HG02884 (cell line): Measurements from ENCODE around the gene MED15.
"Not testable (repeated sequence)": the region's sequence is repeated elsewhere in the genome, so short reads cannot be mapped to it uniquely, and the experiment has no call there.

Experiments used
- ATAC-seq: cut with Tn5 transposase; IDR thresholded peaks from one replicate; pipeline ENCODE4 v1.9.1; 2021; ENCODE audit warnings: mild to moderate bottlenecking, moderate library complexity; ENCODE audit not compliant: unreplicated experiment

MED15 gene

DNA sequence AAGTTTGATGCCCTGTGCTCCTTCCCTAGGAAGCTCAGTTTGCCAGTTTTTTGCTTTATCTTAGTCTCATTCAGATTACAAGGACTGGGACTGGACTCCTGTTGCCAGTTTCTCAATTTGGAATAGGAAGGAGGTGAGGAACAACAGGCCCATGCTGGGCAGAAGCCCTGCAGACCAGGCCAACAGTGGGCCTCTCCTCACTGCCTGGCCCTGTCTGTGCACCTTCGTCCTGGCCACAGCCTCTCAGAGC lies 23.7 kb downstream of the MED15 start:
- ATAC-seq = no peak

DNA sequence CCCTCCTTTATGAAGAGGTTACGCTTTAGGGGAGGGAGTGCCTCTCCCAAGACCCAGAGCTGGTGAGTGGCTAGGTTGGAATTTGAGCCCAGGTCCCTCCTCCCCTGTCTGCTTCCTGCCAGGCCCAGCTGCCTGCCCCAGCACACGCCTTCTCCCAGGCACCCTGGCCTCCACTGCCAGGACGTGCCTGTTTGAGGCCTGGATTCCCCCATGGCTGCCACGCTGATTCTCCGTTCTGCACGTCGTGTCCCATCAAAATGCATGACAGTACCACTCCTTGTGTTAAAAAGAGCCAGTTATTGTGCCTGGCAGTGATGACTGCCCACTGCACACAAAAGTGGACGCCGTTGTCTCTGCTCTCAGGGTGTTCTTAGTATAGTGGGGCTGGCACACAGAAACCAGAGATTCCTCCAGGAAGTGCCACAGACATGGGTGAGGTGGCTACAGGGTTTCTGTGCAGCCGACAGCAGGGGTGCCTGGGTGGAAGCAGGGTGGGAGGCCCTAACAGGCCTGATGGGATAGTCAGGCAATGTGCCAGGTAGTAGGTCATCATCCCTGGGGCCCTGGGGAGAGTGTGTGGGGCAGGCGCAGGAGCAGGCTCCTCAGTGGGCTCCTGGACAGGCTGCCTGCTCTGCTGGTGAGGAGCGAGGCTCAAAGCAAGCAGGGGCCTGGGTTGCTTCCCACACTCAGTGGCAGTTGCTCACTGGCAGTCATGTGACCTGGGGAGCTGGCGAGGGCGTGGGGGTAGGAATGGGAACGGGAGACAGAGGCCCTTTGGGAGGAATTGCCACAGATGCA lies 24.2 kb downstream of the MED15 start:
- no peak for ATAC-seq

DNA sequence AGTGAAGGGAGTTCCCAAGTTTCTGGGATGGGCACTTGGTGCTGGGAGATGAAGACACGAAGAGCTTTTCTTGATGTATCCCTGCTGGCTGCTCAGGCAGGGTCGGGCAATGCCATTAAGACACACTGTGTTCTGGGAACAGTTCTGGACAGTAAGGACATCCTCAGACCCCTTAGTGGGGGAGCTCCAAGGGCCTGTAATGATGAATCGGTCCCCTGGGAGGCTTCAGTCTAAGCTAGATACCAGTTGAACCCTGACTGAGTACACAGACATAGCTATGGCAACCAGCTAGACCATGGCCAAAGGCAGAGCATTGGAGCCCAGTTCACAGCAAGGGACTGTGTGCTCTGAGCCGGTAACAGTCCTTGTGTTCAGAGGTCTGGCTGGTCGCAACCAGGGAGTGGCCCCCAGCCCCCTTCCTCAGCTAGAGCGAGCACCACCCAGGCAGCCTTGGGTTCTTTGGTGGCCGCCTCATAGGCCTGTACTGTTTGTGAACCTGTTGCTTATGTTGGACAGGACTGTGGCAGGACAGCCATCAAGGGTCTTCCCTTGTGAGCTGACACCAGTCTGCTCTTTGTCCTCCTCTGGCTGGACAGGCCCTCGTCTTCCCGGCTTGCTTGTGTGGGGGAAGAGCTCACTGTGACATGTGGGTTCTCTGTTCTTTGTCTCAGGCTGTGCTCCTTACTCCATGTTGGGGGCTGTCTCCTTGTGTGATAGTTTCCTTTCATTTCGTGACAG lies 25.0 kb downstream of the MED15 start:
- no peak for ATAC-seq

DNA sequence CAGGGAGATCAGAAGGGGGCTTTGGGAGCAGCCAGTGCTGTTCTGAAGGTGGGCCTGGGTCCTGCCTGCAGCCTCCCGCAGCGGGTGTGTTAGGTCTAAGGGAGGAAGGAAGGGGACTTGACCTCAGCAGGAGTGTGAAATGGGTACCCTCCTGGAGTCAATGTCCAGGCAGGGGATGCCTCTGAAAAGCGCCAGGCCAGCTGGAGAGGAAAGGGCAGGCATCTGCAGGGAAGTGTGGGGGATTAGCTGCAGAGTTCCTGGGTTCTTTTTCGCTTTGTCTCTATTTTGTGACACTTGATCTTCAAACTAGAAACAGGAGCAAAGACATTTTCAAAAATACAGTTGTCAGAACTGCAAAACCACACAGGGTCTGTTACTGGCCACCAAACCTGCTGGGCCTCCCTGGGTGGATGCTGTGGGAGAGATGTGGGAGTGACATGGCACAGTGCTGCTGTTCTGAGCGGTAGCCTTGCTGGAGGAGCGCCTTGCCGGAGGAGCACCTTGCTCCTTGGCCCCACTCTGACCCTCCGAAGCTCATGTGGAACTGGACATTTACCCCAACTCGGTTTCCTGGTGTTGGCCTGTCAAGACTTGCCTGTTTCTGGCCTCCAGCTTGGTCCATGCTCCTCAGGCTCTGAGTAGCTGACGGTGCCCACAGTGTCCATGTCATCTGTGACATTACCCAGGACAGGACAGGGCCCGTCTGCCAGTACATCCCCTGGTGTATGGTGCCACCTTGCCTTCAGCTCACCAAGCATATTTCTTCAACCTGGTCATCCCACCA lies 25.9 kb downstream of the MED15 start:
- ATAC-seq = no peak

DNA sequence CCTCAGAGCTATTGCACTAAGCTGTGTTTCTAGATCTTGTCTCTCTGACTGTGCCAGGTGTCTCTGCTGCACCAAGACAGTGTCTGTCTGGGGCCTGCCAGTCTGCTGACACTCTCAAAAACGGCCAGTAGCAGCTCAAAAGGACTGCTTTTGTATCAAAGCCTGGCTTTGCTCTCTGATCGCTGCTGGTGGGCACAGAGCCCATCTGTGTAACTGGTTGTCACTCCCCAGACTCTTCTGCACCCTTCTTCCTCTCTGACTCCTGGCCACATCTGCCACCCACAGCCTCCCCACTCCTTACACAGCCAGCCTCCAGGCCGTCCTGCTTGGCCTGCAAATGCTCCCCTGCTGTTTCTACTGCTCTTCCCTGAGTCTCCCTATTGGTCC lies 26.5 kb downstream of the MED15 start:
- ATAC-seq = no peak

DNA sequence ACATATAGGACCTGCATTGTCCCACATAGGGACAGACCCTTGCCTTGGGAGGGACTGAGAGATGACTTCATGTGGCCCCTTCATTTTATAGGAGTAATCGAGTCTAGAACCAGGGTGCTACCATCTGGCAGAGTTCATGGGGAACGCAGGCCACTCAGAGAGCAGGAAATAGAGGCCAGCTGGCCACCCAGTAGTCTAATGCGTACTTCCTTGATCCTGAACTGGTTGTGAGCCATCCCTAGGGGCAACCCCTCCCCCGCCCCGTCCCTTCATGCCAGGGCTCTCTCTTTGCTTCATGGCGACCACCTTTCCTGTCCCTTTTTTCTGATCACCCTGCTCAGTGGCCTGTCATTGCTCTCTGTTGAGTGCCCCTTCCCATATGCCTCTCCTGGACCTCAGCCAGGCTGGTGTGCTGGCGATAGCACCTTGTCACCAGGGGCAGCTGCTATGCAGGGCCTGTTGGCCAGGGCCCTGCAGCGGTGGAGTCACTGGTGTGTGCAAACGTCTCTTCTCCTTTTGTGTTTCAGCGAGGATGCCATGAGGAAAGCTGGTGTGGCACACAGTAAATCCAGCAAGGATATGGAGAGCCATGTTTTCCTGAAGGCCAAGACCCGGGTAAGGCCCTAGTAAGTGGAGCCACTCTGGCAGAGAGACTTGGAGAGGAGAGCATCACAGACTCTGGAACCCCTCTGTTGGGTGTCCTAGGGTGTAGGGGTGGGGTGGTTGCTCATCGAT lies 29.3 kb downstream of the MED15 start:
- no peak for ATAC-seq

DNA sequence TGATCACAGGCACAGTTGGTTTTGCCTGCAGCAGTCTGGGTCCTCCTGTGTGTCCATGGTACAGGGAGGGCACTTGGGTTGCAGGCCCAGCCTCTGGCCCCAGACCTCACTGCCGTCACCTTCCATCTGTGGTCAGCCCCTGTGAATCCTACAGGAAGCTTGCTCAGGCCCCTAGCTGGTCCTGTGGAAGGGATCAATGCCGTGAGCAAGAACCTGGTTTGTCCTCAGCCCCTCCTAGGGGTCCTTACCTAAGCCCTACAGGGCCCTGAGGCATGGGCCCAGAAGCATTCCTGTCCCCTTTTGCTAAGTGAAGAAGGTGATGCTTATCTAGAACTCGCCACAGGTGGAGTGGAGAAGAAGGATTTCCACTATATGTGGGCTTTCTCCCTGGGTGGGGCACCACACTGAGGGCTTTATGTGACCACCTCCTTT lies 29.9 kb downstream of the MED15 start:
- no peak for ATAC-seq

DNA sequence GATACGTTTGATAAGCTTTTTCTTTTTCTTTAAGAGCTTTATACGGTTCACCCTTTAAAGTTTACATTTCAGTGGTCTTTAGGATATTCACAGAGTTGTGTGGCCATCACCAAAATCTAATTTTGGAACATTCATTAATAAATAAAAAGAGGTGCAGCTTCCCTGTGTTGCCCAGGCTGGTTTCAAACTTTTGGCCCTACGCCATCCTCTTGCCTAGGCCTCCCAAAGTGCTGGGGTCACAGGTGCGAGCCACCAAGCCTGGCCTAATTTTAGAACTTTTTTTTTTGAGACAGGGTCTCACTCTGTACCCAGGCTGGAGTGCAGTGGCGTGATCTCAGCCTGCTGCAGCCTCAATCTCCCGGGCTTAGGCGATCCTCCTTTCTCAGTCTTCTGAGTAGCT lies 30.6 kb downstream of the MED15 start:
- ATAC-seq = no peak

DNA sequence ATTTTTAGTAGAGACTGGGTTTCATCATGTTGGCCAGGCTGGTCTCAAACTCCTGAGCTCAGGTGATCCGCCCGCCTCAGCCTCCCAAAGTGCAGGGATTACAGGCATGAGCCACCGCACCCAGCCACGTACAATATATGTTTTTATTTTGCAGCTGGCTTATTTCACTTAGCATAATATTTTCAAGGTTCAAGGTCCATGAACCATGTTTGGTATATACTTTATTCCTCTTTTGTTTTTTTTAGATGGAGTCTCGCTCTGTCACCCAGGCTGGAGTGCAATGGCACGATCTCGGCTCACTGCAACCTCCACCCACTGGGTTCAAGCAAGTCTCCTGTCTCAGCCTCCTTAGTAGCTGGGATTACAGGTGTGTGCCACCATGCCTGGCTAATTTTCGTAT lies 31.5 kb downstream of the MED15 start:
- not testable (repeated sequence) for ATAC-seq

DNA sequence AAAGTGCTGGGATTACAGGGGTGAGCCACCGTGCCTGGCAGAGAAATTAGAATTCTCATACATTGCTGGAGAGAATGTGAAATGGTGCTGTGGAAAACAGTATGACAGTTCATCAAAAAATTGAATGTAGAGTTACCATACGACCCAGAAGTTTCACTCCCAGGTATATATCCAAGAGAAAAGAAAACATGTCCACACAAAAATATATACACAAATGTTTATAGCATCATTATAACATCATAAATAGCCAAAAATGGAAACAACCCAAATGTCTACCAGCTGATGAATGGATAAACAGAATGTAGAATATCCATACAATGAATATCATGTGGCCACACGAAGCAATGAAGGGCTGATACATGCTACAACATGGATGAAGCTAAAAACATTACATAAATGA lies 34.6 kb downstream of the MED15 start:
- no peak for ATAC-seq

DNA sequence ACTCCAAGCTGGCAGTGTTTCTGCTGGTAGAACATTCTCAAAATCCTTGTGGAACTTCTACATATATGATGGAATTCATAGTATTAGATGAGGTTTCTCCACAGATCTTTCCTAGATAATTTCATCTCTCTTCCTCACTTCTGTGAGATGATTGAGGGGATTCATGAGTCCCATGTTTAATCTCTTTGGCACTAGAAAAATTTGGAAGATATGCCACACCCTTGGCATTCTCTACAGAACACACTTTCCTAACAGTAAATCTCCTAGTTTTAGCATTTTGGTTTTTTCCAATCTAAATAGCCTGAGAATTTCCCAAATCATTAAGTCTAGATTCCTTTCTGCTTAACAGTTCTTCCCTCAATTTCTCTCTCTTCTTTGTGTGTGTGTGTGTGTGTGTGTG lies 35.3 kb downstream of the MED15 start:
- no peak for ATAC-seq

DNA sequence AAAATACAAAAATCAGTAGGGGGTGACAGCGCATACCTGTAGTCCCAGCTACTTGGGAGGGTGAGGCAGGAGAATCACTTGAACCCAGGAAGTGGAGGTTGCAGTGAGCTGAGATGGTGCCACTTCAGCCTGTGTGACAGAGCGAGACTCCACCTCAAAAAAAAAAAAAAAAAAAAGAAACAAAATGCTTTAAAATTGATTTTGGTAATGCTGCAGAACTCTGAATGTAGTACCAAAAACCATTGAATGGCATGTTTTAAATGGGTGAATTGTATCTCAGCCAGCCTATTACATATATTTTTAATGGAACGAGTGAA lies 37.9 kb downstream of the MED15 start:
- ATAC-seq = not testable (repeated sequence)

DNA sequence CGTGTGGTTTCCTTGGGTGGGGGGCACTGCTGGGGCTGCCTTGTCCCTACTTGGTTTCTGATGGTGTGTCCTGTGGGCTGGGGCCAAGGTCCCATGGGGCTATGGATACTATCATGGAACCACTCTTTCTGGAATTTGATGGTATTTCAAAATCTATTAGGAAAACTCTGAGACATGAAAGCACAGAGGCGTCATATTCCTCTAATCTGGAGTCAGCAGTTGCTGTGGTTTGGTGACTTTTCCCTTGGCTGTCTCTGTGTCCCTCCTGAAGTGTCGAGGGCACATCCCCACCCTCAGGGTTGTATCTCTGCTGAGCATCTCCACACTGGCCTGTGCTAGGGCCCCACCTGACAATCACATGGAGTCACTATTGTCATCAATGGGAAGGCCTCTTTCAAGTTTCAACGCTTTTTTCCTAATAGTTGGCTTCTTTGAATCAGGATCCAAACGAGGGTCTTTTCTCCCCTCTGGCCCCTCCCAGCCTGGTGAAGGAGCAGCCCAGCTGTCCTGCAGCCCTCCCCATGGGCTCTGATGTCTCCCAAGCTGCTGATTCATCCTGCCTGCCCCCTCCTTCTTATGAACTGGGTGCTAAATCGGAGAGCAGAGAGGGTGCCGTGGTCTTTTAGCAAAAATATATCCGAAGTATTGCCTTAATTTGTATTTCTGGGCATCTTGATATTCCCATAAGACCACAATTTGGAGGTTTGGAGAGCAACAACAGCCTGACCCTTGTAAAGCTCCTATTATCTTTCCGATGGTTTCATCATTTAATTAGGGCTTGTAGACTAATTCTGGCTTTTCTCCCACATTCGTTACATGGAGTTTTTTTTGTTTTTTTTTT lies 38.5 kb downstream of the MED15 start:
- ATAC-seq = no peak

DNA sequence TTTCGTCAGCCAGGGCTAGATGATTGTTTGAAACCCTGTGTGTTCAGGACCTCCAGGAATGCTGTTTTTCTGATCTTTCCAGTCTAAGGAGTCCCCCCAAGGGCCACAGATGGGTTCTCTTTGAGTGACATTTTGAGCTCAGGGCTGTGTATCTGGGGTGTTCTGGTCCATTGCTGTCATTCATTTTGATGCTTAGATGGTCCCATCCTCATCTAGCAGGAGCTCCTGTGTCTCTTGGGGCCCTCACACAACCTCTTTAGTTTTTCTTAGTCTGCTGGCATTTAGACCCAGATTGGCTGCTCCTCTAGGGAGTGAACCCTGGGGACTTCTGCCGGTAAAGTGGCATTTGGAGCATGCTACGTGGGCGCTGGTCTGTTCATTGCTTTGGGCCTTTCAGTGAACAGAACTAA lies 39.1 kb downstream of the MED15 start:
- ATAC-seq = no peak

DNA sequence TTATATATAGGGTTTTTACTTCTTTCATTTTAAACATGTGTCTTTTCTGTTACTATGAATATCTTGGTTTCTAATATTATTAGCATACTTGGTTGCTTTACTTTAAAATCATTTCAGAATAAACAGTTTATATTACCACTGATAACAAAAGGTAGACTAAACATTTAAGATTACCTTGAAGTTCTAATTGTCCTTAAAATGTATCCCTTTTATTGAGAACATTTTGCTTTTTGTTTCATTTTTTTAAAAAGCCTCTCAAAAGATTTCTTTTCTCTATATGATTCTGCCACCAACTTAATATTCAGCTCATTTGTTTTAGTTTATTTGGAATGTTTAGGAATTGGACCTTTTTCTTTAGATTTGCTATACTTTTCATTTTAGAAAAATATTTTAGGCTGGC lies 39.6 kb downstream of the MED15 start:
- ATAC-seq = no peak

DNA sequence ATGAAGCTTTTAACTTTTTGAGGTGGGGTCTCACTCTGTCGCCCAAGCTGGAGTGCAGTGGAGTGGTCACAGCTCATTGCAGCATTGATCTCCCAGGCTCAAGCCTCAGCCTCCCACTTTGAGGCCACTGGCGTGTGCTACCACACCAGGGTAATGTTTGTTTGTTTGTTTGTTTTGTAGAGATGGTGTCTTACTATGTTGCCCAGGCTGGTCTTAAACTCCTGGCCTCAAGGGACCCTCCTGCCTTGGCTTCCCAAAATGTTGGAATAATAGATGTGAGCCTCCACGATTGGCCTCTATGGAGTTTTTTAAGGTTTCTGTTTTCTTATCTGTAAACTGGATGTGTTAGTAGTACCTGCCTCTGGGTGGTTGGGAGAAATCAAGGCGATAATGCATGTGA lies 41.4 kb downstream of the MED15 start:
- no peak for ATAC-seq

DNA sequence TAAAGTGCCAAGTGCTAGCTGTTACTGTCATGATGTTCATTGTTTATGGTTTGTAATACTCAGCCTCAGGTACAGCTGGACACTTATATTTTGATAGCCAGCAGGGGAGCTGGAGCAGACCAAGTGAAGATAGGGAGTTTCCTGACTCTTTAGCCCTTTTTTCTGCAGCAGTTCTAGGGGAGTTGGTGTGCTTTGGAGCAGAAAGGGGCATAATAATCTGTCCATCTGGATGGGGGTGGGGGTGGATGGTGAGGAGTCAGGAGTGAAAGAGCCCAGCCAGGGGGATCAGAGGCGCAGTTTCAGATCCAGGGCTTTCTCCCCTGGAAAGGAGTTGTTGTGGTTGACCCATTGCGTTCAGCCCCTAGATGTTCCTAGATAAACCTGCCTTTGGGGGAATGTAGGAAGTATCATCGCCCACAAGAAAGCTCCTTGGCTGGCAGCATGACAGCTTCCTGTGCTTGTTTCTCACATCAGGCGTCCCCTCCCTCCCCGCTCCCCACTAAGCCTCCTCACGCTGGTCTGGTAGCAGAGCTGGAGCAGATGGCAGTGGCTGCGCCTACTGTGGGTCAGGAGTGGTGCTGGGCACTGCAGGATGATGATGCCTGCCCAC lies 41.9 kb downstream of the MED15 start:
- no peak for ATAC-seq

DNA sequence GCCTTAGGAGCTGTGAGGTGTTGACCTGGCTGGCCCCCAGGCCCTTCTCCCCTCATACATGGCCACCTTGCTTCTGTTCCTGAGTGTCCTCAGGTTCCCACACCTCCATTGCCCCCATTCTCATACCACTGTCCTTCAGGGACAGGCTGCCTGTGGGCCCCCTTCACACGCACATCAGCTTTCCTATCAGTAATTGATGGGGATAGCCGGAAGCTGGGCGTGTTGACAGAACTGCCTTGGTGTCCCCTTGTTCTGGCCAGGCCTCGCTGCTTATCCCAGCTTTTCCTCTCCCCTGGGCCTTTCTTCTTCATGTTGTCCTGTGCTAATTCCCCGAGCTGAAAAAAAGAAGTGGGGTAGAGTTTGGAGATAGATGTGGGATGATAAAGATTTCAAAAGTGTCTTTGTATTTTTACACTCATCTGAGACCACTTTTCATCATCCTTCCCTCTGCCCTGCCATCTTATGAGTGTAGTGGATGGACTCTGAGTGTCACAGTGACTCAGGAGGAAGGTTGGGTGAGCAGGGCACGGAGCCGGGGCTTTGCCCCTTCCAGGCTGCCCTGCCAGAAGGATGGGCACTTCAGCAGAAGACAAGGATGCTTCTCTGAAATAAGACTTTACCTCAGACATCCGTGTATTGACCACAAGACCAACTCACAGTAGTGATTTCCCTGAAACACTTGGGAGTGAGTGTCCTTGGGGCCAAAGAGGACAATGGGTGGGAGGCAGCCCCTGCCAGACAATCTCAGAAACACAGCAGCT lies 42.8 kb downstream of the MED15 start:
- no peak for ATAC-seq
